Erythroblast (primary cell): ENCODE measurements around the gene HIRA.

Experiments used
- GATA1 ChIP-seq: IDR thresholded peaks from 2 replicates; pipeline ENCODE4 v1.6.1; 2011; ENCODE audit warnings: low read depth, mild to moderate bottlenecking, control low read depth, low read length, moderate library complexity
- POLR2A ChIP-seq: IDR thresholded peaks from 2 replicates; pipeline ENCODE4 v1.6.1; 2011; ENCODE audit warnings: mild to moderate bottlenecking, low read length

GRCh38 chr22:19480173-19480568, 48.6 kb upstream of the HIRA start:
- TF ChIP-seq GATA1: no peak
- no peak for TF ChIP-seq POLR2A
